GM13977 (cell line): ENCODE data around the gene CDK17.

Experiments
- DNase-seq: peaks from one replicate; pipeline ENCODE4 v3.0.0; 2012; ENCODE audit warnings: low spot score
- in situ Hi-C: fragments of 300-500 bp; cut with MboI; formaldehyde crosslinking; loops from one replicate; pipeline ENCODE4 v1.12.0; 2022; ENCODE audit warnings: low sequenced_read_pairs, low pct_unique_long_range_greater_than_20kb, mixed read lengths, inconsistent platforms; ENCODE audit not compliant: unreplicated experiment
- TF ChIP-seq, protein P1 (sequence below): IDR thresholded peaks from 2 replicates; pipeline ENCODE4 v1.5.1; 2012; ENCODE audit warnings: mild to moderate bottlenecking, control low read depth; ENCODE audit not compliant: insufficient read depth; ENCODE audit errors: extremely low read depth, missing control alignments

CDK17 gene

DNA sequence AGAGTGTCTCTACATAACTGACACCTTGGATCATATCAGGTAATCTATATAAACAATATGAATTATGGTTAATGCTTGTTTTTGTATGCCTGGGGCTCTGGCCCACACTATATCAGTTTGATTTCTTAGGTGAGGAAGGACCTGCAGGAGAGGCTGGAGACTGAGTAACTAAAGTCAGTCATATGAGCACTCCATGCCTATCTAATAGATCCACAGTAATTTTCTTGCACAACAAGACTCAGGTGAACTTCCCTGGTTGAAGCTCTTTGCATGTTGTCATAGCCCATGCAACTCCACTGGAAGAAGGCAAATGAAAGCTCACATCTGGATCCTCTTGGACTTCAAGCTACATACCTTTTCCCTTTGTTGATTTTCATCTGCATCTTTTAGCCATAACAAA, 62.3 kb downstream of the CDK17 start:
- TF ChIP-seq, protein P1, sequence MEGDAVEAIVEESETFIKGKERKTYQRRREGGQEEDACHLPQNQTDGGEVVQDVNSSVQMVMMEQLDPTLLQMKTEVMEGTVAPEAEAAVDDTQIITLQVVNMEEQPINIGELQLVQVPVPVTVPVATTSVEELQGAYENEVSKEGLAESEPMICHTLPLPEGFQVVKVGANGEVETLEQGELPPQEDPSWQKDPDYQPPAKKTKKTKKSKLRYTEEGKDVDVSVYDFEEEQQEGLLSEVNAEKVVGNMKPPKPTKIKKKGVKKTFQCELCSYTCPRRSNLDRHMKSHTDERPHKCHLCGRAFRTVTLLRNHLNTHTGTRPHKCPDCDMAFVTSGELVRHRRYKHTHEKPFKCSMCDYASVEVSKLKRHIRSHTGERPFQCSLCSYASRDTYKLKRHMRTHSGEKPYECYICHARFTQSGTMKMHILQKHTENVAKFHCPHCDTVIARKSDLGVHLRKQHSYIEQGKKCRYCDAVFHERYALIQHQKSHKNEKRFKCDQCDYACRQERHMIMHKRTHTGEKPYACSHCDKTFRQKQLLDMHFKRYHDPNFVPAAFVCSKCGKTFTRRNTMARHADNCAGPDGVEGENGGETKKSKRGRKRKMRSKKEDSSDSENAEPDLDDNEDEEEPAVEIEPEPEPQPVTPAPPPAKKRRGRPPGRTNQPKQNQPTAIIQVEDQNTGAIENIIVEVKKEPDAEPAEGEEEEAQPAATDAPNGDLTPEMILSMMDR = no peak
- DNase-seq = no peak
- in situ Hi-C loops = no loop called here

DNA sequence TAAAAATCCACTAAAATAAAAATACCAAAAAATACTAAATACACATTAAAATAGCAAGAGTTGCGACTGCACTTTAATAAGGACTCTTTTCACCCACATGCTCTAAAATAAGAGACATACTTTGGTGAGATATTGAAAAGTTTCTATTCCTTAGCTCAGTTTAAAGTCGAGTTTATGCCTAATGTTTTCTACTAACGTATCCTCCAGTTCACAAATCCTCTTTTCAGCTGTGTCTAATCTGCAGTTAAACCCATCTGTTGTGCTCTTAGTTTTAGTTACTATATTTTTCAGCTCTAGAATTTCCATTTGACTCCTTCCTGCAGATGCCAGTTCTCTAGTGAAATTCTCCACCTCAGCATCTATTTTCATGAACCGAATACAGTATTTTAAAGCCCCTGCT, 63.8 kb downstream of the CDK17 start:
- TF ChIP-seq, protein P1 = no peak
- in situ Hi-C loops = no loop called here
- DNase-seq = no peak

DNA sequence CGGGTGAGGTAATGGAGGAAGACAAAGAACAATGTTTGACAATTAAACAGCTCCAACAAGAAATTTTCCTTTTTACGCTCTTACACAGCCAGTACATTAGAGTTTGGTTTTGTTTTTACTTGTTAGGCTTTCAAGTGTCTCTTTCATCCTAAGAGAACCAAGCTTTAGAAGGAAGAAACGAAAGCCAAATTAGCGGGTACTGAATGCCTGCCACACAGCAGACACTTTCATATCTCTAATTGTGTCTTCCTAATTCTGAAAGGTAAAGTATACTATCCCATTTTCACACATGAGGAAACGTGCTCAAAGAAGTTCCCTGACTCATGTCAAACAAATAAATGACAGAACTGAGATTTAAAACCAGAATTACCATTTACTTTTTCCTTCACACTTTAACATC, 65.0 kb downstream of the CDK17 start:
- TF ChIP-seq, protein P1 = no peak
- in situ Hi-C loops = no loop called here
- no peak for DNase-seq

DNA sequence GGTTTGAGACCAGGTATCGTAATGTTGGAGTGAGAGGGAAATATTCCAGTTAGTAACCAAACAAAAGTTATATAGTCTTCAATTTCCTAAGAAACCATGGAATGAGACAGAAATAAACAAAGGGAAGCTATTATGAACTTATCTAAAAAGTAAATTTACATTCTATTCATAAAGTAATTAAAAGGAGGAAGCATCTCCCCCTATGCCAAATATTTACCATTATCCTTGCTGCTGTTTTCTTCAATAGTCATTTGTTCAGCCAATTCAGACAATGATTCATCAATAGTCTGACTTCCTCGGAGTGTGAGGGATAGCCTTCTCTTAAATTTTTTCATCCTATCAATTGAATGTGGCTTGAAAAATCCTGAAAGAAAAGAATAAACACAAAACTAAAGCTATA, 65.7 kb downstream of the CDK17 start:
- in situ Hi-C loops = no loop called here
- no peak for DNase-seq
- TF ChIP-seq, protein P1 = no peak

DNA sequence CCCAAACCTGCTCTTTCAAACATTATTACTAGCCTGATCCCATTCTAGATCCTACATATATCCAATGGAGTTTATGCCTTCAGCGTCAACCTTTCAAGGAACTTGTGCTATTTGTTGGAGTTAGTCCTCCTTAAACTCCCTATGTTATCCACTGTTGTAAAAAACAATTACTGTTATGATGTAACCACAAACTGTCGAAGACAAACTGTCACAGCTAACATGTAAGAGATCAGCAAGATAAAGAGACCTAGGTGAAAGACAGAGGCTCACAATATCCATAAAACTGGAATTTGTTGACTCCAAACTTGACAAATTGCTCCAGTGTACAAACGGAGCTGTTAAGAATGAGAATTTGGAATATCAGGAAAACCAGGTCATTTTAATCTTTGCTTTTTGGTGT, 70.7 kb downstream of the CDK17 start:
- TF ChIP-seq, protein P1 = no peak
- no peak for DNase-seq
- in situ Hi-C loops = no loop called here

DNA sequence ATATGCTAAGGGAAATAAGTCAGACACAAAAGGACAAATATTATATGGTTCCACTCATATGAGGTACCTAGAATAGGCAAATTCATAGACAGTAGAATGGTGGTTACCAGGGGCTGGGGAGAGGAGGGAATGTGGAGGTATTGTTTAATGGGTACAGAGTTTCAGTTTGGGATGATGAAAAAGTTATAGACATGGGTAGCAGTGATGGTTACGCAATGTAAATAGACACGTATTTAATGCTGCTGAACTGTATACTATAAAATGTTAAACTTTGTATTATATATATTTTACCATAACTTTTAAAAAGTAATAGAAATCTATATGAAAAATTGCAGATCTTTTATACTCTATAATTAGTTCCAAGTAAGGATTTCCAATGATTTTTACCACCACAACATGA, 71.2 kb downstream of the CDK17 start:
- no peak for DNase-seq
- in situ Hi-C loops = no loop called here
- TF ChIP-seq, protein P1 = no peak

DNA sequence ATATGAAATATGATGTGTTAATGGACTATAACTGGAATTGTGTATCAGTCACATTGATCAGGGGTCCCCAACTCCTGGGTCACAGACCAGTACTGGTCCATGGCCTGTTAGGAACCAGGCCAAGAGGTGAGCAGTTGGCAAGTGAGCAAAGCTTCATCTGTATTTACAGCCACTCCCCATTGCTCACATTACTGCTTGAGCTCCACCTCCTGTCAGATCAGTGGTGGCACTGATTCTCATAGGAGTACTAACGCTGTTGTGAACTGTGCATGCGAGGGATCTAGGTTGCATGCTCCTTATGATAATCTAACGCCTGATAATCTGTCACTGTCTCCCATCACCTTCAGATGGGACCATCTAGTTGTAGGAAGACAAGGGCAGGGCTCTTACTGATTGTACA, 72.3 kb downstream of the CDK17 start:
- no peak for DNase-seq
- in situ Hi-C loops = no loop called here
- TF ChIP-seq, protein P1 = peak; percentile 29
